K562 treated with DMSO at 1 percent for 12 hours (cell line): Measurements from ENCODE around the gene FAM20A. TPM values are rescaled to one million over a fixed set of nuclear protein-coding genes. Genes with fewer than 3 reads are reported as not detected.

Experiments
- total RNA-seq: library from RNA; unstranded; fragments of 300-600 nt; gene quantifications from 2 replicates; pipeline ENCODE4 v1.2.3, GENCODE V29; 2022; ENCODE audit not compliant: insufficient read depth

Gene FAM20A
- not detected in 2 replicates for total RNA-seq

GRCh38 chr17:68600931-68601564 lies at the start of gene FAM20A:
TSS of gene FAM20A (minus strand) at chr17:68601367. CDS start at chr17:68600666, 701 bp downstream.

DNA sequence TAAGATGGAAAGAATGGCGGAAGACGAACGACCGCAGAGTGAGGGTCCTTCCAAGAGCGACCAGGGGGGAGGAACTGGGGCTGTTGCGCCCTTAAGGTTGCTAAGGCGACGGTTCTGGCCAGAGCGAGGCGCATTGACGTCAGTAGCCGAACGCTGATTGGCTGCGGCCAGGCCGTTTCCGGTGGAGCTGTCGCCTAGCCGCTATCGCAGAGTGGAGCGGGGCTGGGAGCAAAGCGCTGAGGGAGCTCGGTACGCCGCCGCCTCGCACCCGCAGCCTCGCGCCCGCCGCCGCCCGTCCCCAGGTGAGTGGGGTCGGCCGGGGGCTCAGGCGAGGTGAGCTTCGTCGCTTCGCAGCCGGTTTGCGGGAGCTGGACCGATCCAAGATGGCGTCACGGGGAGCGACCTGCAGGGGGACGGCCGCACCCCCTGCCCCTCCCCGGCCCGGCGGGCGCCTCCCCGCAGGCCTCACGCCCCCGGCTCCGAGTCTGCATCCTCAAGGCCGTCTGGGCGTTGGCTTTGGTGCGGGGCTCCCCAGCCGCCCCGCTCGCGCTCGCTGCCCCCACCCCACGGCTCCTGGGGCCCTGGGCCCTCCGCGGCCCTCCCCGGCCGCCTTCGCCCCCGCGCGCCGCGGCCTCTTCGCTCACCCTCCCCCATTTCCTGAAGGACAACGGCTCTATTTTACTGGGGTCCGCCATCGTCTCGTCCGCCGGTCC lies 88.8 kb downstream of the FAM20A start, which contains the start of gene PRKAR1A:
TSS of gene PRKAR1A (plus strand) at position 184 of the 713 bp plus-strand sequence. CDS start 2,970 bp downstream, outside the sequence.

Other genes with a start within 250 kb of the FAM20A start
- gene WIPI1, start 143.9 kb downstream of the FAM20A start, total RNA-seq: 15.9 and 37.7 TPM in 2 replicates
- 23.2 and 70.3 TPM in 2 replicates for gene PRKAR1A, start 88.9 kb downstream of the FAM20A start, total RNA-seq